ENCODE results near the gene KLHL3. TPM values are rescaled to one million over a fixed set of nuclear protein-coding genes. Genes with fewer than 3 reads are reported as not detected.

Gene KLHL3
- total and polyA plus RNA-seq, 12 donors: 12.4 to 37.4 (median 23.7) TPM

- 1% methylated on average over 63 of the region's 63 CpGs for WGBS, 2 donors
- Histone ChIP-seq H3K36me3 (peaks cover 0 to 32% (median 0%) of the 10 kb centered on the region in 9 donors), H3K27me3 (no peaks in the 10 kb centered on the region), H3K9me3 (no peaks in the 10 kb centered on the region), H3K4me1 (peaks cover 4 to 50% (median 41%) of the 10 kb centered on the region in 9 donors), H3K27ac (peak overlapping the region; percentile 92 to 100 (median 99)), H3K4me3 (peak overlapping the region; percentile 69 to 97 (median 88))
- peak; percentile 42 to 51 for DNase-seq
- intact Hi-C loops (cut with DNase I): loop anchor here in 4 of 10 donors (5.0 to 10.0 kb wide), 3 partner anchors 279 to 382 kb away; partner anchors contain the start of genes FAM13B (in 2 of the 4) and NME5 (in 2 of the 4)
- ATAC-seq: peak in 4 of 8 donors; percentile 0 to 19 (median 3)
- no peak for TF ChIP-seq CTCF (IDR thresholded peaks at IDR 0.05)
These were observed 17.2 kb upstream of the KLHL3 start for GRCh38 chr5:137752905-137753690.

- peak overlapping the region in 9 of 10 donors; percentile 92 to 100 (median 99) for H3K27ac ChIP-seq
- H3K9me3 ChIP-seq: no peaks in the 10 kb centered on the region
- no peaks in the 10 kb centered on the region for H3K27me3 ChIP-seq
- H3K4me3 ChIP-seq: peak overlapping the region; percentile 69 to 97 (median 88)
- WGBS, 2 donors: 2 to 3% methylated on average over 7 of the region's 7 CpGs
- intact Hi-C loops (cut with DNase I): loop anchor here in 4 of 10 donors (5.0 to 10.0 kb wide), 3 partner anchors 280 to 383 kb away; partner anchors contain the start of genes FAM13B (in 2 of the 4) and NME5 (in 2 of the 4)
- TF ChIP-seq CTCF (IDR thresholded peaks at IDR 0.05): peak; percentile 59 to 89 (median 73)
- peaks cover 0 to 20% (median 0%) of the 10 kb centered on the region in 9 donors for H3K36me3 ChIP-seq
- peak in 1 of 2 donors; percentile 27 for DNase-seq
- ATAC-seq: no peak
- peaks cover 4 to 55% (median 42%) of the 10 kb centered on the region in 9 donors for H3K4me1 ChIP-seq
These were observed 16.1 kb upstream of the KLHL3 start for GRCh38 chr5:137751869-137752491.

DNA sequence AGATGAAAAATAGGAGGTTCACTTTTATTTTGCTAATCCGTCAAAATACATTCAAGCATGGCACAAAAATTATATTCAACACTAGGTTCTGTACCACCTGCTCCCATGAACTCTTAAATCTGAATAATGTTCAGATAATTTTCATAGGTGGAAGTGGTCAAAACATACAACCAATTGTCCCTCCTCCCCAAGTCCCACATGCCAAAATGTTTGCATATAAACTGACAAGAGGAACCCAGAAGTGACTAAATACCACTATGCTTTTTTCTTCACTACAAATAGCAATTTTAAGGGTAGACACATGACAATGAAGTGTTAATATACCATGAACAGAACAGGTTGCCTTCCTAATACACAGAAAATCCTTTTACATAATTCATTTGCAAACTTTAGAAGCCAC, 14.5 kb upstream of the KLHL3 start:
- WGBS, 2 donors: 72 to 82% methylated on average over 1 of the region's 1 CpG

More for the DNA sequence above, 14.5 kb upstream of the KLHL3 start:
- no peak for TF ChIP-seq CTCF (IDR thresholded peaks at IDR 0.05)
- Histone ChIP-seq H3K4me1 (peaks cover 4 to 53% (median 42%) of the 10 kb centered on the region in 9 donors), H3K9me3 (no peaks in the 10 kb centered on the region), H3K27ac (no peak overlapping the region), H3K36me3 (peaks cover 0 to 20% (median 0%) of the 10 kb centered on the region in 9 donors), H3K27me3 (no peaks in the 10 kb centered on the region), H3K4me3 (no peak overlapping the region)
- intact Hi-C loops (cut with DNase I): loop anchor here in 4 of 10 donors (5.0 to 10.0 kb wide), 3 partner anchors 282 to 384 kb away; partner anchors contain the start of genes FAM13B (in 2 of the 4) and NME5 (in 2 of the 4)
- ATAC-seq: no peak
- DNase-seq: no peak

All from heart right ventricle (tissue), 16 donors.